Activated CD4-positive, alpha-beta T cell treated with anti-CD3 and anti-CD28 coated beads, Interleukin-10, Interleukin-2, amounts not matched to agents 100 ng/mL and 50 ng/mL, durations not matched to agents 16 hours and 8 hours (primary cell): Measurements from ENCODE around the gene CDH15.
"Not testable (repeated sequence)": the region's sequence is repeated elsewhere in the genome, so short reads cannot be mapped to it uniquely, and the experiment has no call there.

Experiments used
- DNase-seq: peaks from one replicate; pipeline ENCODE4 v3.0.0-alpha.2; 2020

Gene CDH15

GRCh38 chr16:89174055-89174827, 2.7 kb downstream of the CDH15 start:
- no peak for DNase-seq

- no peak for DNase-seq
These were observed 3.3 kb downstream of the CDH15 start for GRCh38 chr16:89174877-89175276.

DNA sequence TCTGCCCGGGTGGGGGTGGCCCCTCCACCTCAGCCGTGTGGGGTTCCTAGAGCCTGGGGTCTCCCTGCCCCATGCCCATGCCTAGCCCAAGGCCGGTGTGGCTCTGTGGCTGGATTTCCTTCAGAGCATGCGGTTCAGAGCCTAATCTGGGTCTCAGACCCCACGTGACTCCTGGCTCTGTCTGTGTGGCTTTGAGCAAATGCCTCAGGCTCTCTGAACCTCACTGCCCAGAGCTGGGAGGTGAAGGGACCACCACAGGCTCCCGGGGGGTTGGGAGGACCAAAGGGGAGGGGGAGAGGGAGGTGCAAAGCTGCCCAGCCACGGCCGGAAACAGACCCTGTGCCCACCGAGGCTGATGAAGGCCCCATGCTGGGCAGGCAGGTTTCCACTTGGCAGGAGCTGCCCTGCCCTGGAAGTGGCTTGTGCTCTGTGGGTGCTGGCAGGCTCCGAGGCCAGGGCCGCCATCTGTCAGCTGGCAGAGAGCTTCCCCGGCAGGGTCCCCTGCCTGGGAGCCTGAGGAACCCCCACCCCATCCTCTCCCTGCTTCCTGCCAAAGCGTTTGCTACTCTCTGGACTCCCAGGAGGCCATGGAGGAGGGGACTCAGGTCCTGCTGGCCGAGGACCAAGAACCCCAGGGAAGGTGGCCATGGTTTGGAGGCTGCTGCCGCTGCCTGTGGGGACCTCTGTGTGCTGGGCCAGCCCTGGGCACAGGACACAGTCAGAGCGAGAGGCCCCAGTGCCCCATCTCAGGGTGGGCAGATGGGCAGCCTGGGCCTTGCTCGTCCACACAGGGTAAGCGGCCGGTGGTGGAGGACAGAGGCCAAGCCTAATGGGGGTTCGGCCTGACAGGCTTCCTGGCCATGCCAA, 4.0 kb downstream of the CDH15 start:
- DNase-seq: no peak

GRCh38 chr16:89176147-89176690, 4.7 kb downstream of the CDH15 start:
- DNase-seq: no peak

DNA sequence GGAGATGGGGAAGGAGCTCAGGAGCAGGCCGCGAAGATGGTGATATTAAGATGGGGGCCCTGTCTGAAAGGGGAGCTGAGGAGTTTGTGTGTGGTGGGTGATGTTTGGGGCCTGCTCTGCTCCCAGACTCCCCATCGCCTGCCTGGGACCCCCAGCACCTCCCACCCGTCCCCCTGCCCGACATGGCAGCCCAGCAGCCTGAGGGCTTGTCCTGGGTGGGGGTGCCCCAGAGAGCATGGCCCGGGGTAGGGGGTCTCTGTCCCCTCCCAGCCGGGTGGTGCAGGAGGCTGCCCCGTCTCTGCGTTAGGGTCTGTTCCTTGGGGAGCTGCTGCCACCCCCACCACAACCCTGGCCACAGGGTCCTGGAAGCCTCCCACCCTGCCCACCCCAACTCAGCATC, 5.2 kb downstream of the CDH15 start:
- no peak for DNase-seq

- no peak for DNase-seq
These were observed 6.0 kb downstream of the CDH15 start for GRCh38 chr16:89177501-89177900.

DNA sequence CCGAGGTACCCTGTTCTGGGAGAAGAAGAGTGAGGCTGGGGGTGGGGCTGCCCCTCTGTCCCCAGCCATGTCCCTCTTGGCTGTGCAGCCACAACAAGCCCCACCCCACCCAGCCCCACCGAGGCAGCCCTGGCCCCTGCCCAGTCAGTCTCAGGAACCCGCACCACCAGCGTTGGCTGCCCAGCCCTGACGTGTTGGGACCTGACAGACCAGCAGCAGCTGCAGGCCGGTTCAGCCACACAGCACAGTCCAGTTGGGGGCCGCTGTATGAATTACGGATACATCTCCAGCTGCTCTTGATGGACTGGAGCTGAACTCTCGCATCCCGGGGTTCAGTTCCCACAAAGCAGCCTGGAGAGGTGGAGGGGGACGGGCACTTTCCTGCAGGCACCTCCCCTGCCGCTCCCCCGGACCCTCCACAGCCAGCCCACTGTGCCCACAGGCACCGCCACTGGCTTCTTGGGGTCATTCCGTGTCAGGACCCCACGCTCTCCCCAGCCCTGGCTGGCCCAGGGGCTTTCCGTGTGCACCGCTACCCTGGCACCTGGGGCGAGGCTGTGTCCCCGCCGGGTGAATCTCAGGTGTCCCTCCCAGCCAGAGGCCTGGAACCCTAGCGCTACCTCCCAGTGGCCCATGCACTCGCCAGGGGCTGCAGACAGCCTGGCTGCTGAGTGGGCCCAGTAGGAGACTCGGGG, 7.1 kb downstream of the CDH15 start:
- no peak for DNase-seq

- DNase-seq: no peak
These were observed 7.6 kb downstream of the CDH15 start for GRCh38 chr16:89179148-89179484.

DNA sequence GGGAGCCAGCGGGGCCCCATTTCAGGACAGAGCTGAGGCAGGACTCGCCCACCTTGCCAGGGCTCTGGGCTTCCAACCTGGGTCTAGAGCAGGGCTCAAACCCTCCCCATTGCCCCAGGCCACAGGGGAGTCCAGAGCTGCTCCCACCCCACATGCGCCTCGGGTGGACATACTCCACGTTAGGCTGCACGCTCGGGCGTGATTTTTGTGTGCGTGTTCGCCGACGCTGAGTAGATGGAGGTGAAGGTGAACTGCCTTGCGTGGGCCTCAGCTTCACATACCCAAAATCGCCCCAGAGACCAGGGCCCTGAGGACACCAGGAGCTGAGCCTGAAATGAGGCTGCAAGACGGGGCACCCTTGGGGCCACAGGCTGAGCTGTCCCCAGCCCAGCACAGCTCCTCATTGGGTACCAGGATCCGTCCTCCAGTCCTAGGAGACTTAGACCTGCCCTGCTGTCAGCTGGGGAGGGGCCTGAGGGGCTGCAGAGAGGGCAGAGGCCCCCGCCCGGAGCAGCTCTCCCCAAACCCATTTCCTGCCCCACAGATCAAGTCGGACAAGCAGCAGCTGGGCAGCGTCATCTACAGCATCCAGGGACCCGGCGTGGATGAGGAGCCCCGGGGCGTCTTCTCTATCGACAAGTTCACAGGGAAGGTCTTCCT, 8.2 kb downstream of the CDH15 start:
- DNase-seq: no peak

DNA sequence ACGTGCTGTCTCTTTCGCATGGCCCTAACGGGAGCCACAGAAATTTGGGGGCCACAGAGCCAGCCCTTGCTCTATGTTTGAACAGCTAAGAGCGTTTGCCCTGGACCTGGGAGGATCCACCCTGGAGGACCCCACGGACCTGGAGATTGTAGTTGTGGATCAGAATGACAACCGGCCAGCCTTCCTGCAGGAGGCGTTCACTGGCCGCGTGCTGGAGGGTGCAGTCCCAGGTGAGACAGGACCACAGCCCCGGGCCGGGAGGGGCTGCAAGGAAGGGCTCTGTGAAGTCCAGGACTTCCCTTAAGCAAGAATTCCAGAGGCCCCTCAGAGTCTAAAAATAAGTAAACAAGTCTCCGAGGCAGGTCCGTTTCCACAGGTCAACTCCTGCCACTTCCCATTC, 11.9 kb downstream of the CDH15 start:
- no peak for DNase-seq

GRCh38 chr16:89183975-89184676, 12.6 kb downstream of the CDH15 start:
- DNase-seq: no peak

GRCh38 chr16:89184677-89184932, 13.1 kb downstream of the CDH15 start:
- no peak for DNase-seq

GRCh38 chr16:89184933-89185794, 13.6 kb downstream of the CDH15 start:
- DNase-seq: no peak

- not testable (repeated sequence) for DNase-seq
These were observed 14.5 kb downstream of the CDH15 start for GRCh38 chr16:89185887-89186592.

- DNase-seq: not testable (repeated sequence)
These were observed 15.1 kb downstream of the CDH15 start for GRCh38 chr16:89186593-89187031.

DNA sequence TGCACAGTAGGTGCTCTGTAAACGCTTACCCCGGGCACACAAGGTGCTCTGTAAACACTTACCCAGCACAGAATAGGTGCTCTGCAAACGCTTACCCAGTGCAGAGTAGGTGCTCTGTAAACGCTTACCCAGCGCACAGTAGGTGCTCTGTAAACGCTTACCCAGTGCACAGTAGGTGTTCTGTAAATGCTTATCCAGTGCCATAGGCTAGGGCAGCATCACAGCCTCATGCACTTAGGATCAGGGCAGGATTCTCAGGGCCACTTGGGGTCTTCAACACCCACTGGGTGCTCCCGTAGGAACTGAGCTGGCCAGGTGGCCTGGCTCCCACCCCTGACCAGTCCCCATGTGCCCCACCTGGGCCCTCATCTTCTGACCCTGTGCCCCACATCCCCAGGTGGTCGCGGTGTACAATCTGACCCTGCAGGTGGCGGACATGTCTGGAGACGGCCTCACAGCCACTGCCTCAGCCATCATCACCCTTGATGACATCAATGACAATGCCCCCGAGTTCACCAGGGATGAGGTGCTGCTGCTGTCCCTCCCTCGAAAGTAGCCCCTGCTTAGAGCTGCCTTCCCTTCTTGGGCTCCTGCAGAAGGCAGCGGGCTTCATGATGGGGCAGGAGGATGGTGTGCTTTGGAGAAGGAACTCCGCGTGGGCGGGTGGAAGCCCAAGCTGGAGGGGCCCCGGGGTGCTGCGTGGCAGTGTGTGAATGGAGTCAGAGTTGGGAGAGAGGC, 15.7 kb downstream of the CDH15 start:
- DNase-seq: no peak

DNA sequence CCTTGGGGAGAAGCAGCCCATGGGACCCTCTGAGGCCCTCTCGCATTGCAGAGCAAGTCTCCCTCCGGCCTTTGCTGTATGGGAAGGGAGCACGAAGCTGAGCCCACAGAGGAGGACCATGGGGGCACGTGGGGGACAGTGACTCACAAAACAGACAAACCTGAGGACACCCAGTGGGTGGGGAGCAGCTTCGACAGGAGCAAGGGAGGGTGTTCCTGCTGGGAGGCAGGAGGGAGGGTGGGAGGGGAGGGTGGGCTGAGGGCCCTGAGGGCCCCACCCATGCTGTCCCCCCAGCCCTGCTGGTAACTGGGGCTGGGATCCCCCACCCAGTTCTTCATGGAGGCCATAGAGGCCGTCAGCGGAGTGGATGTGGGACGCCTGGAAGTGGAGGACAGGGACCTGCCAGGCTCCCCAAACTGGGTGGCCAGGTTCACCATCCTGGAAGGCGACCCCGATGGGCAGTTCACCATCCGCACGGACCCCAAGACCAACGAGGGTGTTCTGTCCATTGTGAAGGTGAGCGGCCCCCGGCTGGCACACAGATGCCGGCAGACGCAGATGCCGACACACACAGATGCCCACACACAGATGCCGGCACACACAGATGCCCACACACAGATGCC, 16.3 kb downstream of the CDH15 start:
- no peak for DNase-seq

DNA sequence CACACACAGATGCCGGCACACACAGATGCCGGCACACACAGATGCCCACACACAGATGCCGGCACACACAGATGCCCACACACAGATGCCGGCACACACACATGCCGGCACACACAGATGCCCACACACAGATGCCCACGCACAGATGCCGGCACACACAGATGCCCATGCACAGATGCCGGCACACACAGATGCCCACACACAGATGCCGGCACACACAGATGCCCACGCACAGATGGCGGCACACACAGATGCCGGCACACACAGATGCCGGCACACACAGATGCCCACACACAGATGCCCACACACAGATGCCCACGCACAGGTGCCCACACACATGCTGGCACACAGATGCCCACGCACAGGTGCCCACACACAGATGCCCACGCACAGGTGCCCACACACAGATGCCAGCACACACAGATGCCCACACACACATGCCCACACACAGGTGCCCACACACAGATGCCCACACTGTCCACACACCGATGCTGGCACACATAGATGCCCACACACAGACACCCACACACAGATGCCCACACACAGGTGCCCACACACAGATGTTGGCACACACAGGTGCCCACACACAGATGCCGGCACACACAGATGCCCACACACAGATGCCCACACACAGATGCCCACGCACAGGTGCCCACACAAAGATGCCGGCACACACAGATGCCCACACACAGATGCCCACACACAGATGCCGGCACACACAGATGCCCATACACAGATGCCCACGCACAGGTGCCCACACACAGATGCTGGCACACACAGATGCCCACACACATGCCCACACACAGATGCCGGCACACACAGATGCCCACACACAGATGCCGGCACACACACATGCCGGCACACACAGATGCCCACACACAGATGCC, 17.2 kb downstream of the CDH15 start:
- DNase-seq: not testable (repeated sequence)
